GM18868 (cell line): ENCODE results near the gene MCUB.
A peak's percentile ranks its signal among the peaks of the same experiment; 100 is the strongest.
"Not testable (repeated sequence)": the region's sequence is repeated elsewhere in the genome, so short reads cannot be mapped to it uniquely, and the experiment has no call there.

ENCODE experiments used
- ATAC-seq: cut with Tn5 transposase; IDR thresholded peaks from one replicate; pipeline ENCODE4 v1.9.1; 2021; ENCODE audit warnings: mild to moderate bottlenecking, moderate library complexity; ENCODE audit not compliant: unreplicated experiment

MCUB gene

DNA sequence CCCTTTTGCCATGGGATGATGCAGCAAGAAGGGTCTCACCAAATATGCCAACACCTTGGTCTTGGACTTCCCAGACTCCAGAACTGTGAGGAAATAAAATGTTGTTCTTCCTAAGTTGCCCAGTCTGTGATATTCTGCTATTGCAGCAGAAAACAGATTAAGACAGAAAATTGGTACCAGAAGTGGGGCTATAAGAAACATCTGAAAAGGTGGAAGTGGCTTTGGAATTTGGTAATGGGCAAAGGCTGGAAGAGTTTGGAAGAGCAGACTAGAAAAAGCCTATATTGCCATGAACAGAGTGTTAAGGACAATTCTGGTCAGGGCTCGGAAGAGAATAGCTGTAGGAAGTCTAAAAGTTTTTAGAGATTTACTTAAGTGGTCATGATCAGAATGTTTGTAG is 115.8 kb downstream of the MCUB start:
- no peak for ATAC-seq

GRCh38 chr4:109676886-109677285 is 116.8 kb downstream of the MCUB start:
- no peak for ATAC-seq

DNA sequence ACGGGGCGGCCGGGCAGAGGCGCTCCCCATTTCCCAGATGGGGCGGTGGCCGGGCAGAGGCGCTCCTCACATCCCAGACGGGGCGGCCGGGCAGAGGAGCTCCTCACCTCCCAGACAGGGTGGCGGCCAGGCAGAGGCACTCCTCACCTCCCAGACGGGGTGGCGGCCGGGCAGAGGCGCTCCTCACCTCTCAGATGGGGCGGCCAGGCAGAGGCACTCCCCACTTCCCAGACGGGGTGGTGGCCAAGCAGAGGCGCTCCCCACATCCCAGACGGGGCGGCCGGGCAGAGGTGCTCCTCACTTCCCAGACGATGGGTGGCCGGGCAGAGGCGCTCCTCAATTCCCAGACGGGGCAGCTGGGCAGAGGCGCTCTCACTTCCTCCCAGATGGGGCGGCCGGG is 118.4 kb downstream of the MCUB start:
- not testable (repeated sequence) for ATAC-seq

GRCh38 chr4:109678925-109679324 is 118.9 kb downstream of the MCUB start:
- ATAC-seq = not testable (repeated sequence)

DNA sequence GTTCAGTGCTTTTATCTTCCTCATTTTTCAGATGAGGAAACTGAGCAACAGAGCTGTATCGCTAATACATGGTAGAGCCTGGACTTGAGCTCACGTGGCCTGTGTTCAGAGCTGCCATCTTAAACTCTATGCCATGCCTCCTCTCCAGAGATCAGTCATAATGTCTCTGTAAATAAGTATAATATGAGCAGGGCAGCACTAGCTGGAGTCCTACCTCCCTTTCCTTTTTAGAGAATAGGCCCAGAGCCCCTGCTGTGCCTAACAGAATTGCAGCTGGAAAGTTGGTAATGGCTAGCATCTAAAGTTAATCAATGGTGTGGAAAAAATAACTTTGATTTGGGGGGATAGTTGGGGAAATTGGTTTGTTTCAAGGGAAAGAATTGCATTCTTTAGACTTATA is 122.8 kb downstream of the MCUB start:
- ATAC-seq = no peak

- ATAC-seq = no peak
These were observed 123.7 kb downstream of the MCUB start for GRCh38 chr4:109683621-109684253.

- no peak for ATAC-seq
These were observed 124.7 kb downstream of the MCUB start for GRCh38 chr4:109684727-109685126.

- ATAC-seq = peak; percentile 84
These were observed 130.8 kb downstream of the MCUB start for GRCh38 chr4:109690690-109691410.

DNA sequence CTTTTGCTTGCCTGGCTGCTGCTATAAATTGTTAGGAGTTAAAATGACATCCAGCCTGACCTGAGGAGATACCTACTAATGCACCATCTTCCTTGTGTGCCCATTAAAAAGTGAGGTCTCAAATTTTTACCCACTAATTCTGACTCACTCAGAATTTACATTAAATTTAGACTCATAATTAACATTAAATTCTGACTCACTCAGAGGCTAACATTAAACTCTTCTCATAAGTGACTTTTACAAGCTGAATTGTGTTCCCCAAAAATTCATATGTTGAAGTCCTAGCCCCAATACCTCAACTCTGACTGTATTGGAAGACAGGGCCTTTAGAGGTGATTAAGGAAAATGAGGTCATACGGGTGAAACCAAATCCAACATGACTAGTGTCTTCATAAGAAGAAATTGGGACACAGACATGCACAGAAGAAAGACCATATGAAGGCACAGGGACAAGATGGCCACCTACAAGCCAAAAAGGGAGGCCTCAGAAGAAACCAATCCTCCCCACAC is 131.4 kb downstream of the MCUB start:
- ATAC-seq = no peak

DNA sequence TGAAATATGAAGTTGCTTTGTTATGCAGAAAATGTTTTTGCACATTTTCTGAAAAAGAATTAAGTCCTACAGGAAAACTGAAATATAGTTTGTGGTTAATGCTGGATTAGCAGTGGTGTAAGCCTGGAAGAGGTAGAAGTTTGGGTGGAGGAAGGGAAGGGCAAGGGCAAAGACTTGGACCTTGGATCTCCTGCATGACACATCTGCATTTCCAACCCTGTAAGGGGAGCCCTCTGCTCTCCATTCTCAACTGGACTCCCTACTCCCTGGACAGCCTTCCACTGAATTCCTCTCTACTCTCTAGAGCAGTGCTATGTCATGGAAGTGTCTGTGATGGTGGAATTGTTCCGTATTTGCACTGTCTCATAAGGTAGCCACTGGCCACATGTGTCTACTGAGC is 138.6 kb downstream of the MCUB start:
- no peak for ATAC-seq

- ATAC-seq = no peak
These were observed 139.6 kb downstream of the MCUB start for GRCh38 chr4:109699553-109700225.

DNA sequence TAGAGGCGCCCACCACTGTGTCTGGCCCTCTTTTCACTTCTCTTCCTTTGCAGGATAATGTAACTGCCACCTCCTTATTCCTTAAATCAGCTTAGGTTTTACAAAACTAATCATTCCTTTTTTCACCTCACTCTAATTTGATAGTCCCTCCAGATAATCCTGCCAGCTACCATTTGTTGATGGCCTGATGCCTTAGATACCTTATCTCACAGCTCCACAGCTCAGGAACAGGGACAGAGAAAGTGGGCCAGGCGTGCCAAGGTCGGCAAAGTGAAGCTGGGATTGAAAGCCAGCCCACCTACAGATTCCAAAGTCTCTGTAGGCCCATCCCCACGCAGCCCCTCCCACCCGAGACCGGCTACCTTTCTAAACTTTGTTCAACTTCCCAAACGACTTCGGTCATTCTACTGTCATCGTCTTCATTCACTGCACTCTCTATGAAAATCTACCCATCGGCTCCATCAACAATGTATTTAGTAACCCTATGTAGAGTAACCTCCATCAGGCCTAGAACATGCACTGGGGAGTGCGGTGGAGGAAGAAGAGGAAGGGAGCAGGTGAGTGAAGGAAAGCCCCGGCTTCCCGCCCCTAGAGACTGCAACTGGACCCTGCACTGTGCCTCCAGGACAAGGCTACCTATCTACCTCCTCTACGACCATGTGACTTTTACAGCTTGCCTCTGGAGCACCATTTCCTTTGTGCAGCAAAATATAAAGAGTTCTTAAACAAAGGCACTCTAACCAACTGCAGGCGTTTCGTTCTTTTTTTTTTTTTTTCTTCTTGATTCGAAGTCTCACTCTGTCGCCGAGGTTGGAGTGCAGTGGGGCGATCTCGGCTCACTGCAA is 141.7 kb downstream of the MCUB start:
- ATAC-seq = no peak

GRCh38 chr4:109702950-109703663 is 143.1 kb downstream of the MCUB start, which contains the start of gene CASP6:
Gene CASP6, minus strand, starts transcription at chr4:109703445. Its CDS starts 50 bp downstream, at chr4:109703395.
- peak; percentile 76 for ATAC-seq

- ATAC-seq = no peak
These were observed 143.8 kb downstream of the MCUB start for GRCh38 chr4:109703664-109704361.

GRCh38 chr4:109708435-109708834 is 148.4 kb downstream of the MCUB start:
- ATAC-seq = no peak

DNA sequence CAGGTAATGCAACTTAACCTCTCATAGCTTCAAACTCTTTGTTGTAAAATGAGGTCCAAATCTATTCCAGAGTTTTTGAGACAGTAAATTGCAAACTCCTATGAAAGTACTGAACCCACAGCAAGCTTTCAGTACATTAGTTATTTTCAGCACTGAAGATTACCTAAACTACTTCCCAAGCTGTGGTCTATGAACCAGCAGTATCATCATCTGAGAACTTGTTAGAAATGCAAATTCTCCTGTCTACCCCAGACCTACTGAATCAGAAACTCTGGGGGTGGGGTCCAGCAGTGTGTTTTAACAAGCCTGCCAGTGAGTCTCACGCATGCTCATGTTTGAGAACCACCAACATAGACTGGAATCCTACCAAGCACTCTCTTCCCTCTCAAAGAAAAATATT is 148.9 kb downstream of the MCUB start:
- peak; percentile 93 for ATAC-seq

GRCh38 chr4:109713500-109713899 is 153.5 kb downstream of the MCUB start:
- no peak for ATAC-seq

- no peak for ATAC-seq
These were observed 158.7 kb downstream of the MCUB start for GRCh38 chr4:109718759-109719158.

DNA sequence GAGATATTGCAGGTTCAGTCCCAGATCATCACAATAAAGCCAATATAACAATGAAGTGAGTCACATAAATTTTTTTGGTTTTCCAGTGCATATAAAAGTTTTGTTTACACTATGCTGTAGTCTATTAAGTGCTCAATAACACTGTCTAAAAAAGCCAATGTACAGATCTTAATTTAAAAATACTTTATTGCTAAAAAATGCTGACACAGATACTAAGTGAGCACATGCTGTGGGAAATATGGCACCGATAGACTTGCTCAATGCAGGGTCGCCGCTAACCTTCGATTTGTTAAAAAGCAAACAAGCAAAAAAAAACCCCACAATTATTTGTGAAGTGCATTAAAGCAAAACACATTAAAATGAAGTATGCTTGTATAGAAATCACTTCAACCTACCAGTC is 159.6 kb downstream of the MCUB start:
- no peak for ATAC-seq

DNA sequence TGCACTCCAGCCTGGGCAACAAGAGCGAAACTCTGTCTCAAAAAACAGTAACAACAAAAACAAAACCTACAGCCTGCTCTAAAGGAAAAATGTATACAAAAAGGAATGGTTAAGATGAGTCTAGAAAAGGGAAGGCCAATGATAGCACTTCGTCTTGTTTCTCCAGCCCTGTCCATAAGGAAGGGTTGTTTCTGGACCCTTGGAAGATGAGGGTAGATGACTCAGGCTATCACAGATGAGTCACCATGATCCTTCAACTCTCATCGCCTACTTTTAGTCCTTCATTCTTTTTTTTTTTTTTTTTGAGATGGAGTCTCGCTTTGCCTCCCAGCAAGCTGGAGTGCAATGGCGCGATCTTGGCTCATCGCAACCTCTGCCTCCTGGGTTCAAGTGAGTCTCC is 161.0 kb downstream of the MCUB start:
- no peak for ATAC-seq
